ENCODE data around the gene NAXE.
"Not testable (repeated sequence)": the region's sequence is repeated elsewhere in the genome, so short reads cannot be mapped to it uniquely, and the experiment has no call there.

The NAXE gene

DNA sequence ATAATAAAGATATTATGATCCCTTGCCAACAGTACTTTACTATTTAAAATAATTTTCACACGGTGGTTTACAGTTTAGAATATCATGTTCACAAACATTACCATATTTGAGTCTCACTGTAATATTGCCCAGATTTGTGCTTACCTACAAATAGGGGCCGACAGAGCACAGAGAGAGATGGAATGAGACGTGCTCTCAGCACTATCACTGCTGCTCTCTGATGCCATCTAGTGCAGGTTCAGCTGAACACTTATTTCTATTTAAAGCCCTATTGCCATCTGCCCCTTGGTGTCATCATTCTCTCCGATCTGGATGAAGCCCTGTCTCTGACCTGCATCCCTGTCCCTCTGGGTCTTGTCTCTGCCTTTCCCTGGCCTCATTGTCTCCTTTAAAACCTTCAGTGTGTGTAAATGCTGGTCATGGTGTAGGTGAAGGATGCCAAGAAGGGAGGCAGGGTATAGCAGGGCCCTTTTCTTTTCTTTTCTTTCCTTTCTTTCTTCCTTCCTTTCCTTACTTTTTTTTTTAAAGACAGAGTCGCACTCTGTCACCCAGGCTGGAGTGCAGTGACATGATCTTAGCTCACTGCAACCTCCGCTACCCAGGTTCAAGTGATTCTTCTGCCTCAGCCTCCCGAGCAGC is 16.6 kb downstream of the NAXE start:
- TF ChIP-seq, protein P1, sequence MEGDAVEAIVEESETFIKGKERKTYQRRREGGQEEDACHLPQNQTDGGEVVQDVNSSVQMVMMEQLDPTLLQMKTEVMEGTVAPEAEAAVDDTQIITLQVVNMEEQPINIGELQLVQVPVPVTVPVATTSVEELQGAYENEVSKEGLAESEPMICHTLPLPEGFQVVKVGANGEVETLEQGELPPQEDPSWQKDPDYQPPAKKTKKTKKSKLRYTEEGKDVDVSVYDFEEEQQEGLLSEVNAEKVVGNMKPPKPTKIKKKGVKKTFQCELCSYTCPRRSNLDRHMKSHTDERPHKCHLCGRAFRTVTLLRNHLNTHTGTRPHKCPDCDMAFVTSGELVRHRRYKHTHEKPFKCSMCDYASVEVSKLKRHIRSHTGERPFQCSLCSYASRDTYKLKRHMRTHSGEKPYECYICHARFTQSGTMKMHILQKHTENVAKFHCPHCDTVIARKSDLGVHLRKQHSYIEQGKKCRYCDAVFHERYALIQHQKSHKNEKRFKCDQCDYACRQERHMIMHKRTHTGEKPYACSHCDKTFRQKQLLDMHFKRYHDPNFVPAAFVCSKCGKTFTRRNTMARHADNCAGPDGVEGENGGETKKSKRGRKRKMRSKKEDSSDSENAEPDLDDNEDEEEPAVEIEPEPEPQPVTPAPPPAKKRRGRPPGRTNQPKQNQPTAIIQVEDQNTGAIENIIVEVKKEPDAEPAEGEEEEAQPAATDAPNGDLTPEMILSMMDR (IDR thresholded peaks at IDR 0.05; ENCODE audit: borderline replicate concordance, insufficient read depth, low read depth, low read length), result peak; percentile 78
- no peak overlapping the region for H3K4me3 ChIP-seq (ENCODE audit: low read depth, low read length)

- TF ChIP-seq, protein P1 (IDR thresholded peaks at IDR 0.05; ENCODE audit: borderline replicate concordance, insufficient read depth, low read depth, low read length), result peak; percentile 65
- H3K4me3 ChIP-seq (ENCODE audit: low read depth, low read length), result no peak overlapping the region
Observed at GRCh38 chr1:156608981-156609380, 17.4 kb downstream of the NAXE start.

DNA sequence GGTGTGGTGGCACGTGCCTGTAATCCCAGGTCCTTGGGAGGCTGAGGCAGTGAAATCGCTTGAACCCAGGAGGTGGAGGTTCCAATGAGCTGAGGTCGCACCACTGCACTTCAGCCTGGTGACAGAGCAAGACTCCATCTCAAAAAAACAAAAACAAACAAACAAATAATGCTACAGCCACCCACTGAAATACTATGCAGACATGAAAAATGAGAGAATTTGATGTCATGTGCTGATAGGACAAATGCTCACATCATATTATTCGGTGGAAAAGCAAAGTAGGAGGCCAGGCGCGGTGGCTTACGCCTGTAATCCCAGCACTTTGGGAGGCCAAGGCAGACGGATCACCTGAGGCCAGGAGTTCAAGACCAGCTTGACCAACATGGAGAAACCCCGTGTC is 18.5 kb downstream of the NAXE start:
- H3K4me3 ChIP-seq (ENCODE audit: low read depth, low read length), result not testable (repeated sequence)

- TF ChIP-seq, protein P1 (IDR thresholded peaks at IDR 0.05; ENCODE audit: borderline replicate concordance, insufficient read depth, low read depth, low read length), result no peak
- no peak overlapping the region for H3K4me3 ChIP-seq (ENCODE audit: low read depth, low read length)
Observed at GRCh38 chr1:156612666-156613065, 21.1 kb downstream of the NAXE start.

DNA sequence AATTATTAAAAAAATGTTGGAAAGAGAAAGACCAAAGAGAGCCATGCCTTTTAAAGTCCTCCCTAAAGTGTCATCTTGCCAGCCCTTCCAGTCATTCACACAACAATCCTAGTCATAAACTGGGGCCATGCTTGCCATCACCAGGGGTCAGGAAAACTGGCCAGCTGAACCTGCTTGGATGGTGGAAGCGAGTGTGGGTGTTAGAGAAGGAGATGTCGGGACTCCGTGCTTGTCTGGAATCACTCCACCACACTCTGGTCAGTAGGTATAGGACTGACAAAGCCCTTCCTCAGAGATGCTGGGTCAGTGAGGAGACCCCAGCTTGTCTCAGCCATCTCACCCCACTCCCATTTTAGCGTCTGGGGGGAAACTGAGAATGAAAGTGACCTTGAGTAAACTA is 24.4 kb downstream of the NAXE start:
- no peak overlapping the region for H3K4me3 ChIP-seq (ENCODE audit: low read depth, low read length)
- TF ChIP-seq, protein P1 (IDR thresholded peaks at IDR 0.05; ENCODE audit: borderline replicate concordance, insufficient read depth, low read depth, low read length), result no peak

DNA sequence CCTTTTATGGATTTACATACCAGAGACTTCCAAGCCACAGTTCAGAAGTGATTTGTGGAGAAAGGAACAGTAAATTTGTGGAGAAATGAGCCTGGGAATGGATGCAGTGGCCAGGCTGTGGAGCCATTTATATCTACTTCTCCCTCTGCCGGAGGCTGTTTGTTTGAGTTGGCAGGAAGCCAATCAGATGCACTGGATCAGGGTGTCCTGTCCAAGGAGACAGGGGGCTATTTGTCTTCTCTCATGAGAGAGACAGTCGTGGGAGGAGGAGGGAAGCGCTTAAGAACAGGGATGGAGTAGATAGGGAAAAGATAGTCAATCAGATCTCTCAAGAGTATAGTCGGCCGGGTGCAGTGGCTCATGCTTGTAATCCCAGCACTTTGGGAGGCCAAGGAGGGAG is 24.9 kb downstream of the NAXE start:
- TF ChIP-seq, protein P1 (IDR thresholded peaks at IDR 0.05; ENCODE audit: borderline replicate concordance, insufficient read depth, low read depth, low read length), result no peak
- H3K4me3 ChIP-seq (ENCODE audit: low read depth, low read length), result no peak overlapping the region

DNA sequence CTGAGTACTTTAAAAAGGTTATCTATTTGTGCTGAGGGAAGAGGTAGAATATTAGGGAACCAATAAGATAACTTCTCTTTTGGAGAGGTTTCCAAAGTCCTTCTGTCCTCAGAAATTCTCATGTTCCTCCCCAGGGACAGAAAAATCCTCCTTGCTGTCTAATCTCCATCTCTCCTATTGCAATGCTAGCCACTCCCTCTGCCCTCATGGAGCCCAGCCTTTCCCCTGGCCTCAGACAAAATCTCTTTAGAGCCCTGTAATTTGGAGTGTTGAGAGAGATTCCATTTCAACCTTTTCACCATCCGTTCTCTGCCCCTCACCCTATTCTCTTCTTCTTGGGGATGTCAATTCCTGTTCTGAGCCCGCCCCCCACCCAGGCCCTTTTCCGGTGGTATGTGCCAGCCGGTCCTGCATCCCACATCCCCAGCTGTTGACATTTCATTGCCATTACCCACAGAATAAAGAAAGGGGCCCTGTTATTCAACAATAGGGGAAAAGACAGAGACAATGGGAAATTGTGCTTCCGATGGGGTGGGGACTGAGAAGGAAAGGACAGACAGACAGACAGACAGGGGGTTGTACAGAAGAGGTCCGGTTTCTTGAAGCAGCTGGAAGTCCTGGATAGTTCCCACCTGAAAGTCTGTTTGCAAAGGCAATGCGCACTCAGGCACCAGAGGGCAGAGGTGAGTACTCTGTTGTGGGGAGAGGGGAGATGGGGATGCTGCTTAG is 27.4 kb downstream of the NAXE start, which contains the start of gene HAPLN2:
Gene HAPLN2 (plus strand): TSS at position 563 of the 729 bp plus-strand sequence. CDS start 4,076 bp downstream, outside the sequence.
- no peak within 1 kb of the TSS for H3K4me3 ChIP-seq (ENCODE audit: low read depth, low read length)
- TF ChIP-seq, protein P1 (IDR thresholded peaks at IDR 0.05; ENCODE audit: borderline replicate concordance, insufficient read depth, low read depth, low read length), result peak; percentile 56; the same call in 1 of the 2 replicates

All from GM12875 (cell line).